Heart left ventricle (tissue), 13 donors: ENCODE results near the gene AHSG.

Experiments used
- POLR2A ChIP-seq, 2 donors: fragments of 450-650 bp; IDR thresholded peaks; one replicate each; pipeline ENCODE4 v1.6.1; 2017; ENCODE audit warnings: antibody characterized with exemption in 2 of 2, mild to moderate bottlenecking in 2 of 2, moderate library complexity in 2 of 2
- TF ChIP-seq, protein P1 (sequence below), 12 donors: fragments of 200-600 bp; sonication (generic) in 4 of 12; IDR thresholded peaks; one replicate each; pipeline versions ENCODE4 v1.5.0 to v1.8.0; 2018 to 2022; ENCODE audit warnings: antibody characterized with exemption in 12 of 12, mild to moderate bottlenecking in 5 of 12
- donor health status: ischemic (EF 13 %, LVEDD 7.1; RV severe dilation, severe dysfunction).
- donor health status: DM: no; HTN: yes; CAD: no.
- donor health status: DM: no; HTN: no; CAD: no.
- donor health status: ischemic (EF 25% LVEDD 6.9; RV normal size, moderate dysfunction).
- donor health status: ischemic (EF 25% LVEDD 5.7; RV mildly dilated, moderate dysfunction).
- donor health status: ischemic (EF 35%, LVEDD 5.7; RV mildly dilated, moderate dysfunction).
- donor health status: nonischemic (EF 11% LVEDD 7.7; RV severe dilation, severe dysfunction).
- donor health status: DM: yes; HTN: yes; CAD: no.
- donor health status: PGD.
- donor health status: ischemic (EF 29% LVEDD 5.4; RV normal size, mild dysfunction).
- donor health status: nonischemic (EF 23%, LVEDD 6.1; RV moderate dilation, normal function).

DNA sequence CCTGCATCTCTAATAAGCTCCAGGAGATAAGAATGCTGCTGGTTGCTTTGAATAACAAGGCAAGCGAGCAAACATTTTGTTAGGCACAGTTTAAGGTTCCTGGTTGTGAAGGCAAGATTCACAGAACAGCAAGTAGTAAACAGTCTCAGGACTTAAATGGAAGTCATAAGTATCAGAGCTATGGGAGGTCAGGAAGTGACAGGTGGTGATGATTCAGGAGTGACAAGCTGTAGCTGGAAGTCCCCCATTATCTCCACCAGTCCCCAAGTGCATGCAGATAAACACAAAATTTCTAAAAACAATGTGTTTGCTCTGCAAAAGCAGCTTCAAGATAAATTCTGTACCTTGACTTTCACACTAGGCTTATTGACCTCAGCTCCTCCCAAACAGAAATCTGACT lies 30.6 kb downstream of the AHSG start:
- TF ChIP-seq, protein P1, sequence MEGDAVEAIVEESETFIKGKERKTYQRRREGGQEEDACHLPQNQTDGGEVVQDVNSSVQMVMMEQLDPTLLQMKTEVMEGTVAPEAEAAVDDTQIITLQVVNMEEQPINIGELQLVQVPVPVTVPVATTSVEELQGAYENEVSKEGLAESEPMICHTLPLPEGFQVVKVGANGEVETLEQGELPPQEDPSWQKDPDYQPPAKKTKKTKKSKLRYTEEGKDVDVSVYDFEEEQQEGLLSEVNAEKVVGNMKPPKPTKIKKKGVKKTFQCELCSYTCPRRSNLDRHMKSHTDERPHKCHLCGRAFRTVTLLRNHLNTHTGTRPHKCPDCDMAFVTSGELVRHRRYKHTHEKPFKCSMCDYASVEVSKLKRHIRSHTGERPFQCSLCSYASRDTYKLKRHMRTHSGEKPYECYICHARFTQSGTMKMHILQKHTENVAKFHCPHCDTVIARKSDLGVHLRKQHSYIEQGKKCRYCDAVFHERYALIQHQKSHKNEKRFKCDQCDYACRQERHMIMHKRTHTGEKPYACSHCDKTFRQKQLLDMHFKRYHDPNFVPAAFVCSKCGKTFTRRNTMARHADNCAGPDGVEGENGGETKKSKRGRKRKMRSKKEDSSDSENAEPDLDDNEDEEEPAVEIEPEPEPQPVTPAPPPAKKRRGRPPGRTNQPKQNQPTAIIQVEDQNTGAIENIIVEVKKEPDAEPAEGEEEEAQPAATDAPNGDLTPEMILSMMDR (IDR thresholded peaks at IDR 0.05): no peak
- no peak for TF ChIP-seq POLR2A (IDR thresholded peaks at IDR 0.05)
